ENCODE results near the gene CNTFR.

Gene CNTFR

DNA sequence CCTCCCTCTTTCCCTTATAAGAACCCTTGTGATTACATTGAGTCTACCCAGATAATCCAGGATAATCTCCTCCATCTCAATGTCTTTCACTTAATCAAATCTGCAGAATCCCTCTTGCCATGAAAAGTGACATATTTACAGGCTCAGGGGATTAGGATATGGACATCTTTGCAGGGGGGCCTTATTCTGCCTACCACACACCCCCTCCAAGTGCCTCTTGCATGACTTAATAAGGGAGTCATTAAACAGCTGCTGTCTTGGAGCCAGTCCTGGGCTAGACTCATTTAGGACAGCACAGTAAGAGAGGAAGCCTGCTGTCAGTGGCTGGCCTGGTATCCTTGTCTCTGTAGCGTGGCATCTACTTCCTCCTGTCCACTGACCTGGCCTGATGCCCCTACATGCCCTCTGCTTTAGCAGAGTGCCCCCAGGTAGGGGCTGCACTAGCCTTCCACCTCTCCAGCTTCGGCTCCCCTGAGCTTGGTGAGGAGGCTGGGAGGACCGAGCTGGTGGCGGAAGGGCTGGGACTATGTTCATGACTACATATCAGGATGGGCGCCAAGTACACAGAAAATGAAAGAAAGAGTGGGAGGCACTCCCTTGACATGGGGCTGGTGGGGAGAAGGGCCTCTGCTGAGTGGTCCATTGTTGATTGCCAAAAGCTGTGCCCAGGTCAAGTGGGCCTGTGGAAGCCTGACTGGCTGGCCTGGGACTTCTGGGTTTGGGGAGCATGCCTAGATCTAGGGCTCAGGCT lies 84.0 kb downstream of the CNTFR start:
- no peak for DNase-seq

DNA sequence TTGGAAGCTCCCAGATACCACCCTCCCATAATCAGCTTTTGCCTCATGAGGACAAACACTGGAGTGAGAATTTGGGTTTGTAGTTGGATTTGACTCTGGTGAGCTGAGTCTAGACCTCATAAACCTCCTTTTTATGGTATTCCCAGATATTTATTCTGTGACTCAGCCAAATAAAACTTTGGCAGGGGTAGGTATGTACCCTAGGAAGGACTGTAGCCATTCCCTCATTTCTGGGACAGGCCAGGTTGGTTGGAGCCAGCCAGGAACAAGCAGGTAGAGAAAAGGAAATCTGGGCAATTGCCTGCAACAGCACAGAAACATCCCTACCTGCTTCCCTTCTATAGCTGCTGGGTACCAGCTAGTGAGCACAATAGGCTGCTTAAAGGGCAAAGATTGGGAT lies 86.1 kb downstream of the CNTFR start:
- DNase-seq = no peak

DNA sequence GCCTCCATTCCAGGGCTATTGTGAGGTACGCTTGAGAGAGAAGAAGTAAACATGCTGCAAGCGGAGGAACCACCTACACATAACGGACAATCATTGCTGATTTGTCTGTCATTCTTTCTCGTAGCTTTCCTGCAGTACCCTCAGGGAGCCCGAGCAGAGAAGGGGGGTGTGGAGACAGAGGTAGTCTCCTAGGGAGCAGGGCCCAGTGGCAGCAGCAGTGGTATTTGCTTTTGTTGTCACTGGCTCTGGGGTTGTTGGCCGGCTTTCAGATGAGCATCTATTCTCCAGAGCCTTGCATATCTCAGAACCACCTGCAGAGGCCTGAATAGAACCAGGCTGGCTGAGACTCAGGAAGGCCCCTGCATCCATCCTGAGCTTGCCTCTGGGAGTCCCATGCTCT lies 86.6 kb downstream of the CNTFR start:
- DNase-seq = no peak

DNA sequence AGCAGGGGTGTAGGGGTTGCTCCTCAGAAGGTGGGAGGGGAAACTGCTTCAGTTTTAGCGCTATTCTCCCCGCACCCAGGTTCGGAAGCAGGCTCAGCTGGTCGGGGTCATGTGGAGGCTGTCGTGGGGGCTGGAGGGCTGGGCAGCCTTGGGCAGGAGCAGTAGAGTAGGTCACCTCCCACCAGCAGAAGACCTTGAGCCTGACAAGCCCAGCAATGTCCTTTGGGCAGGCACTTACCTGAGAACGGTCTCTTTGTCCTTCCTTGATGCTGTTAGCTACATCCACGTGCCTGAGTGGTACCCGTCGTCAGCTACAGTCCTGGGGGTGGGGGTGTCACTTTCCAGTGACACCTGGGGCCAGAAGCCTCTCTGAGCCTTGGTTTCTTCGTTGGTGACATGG lies 87.1 kb downstream of the CNTFR start:
- no peak for DNase-seq

DNA sequence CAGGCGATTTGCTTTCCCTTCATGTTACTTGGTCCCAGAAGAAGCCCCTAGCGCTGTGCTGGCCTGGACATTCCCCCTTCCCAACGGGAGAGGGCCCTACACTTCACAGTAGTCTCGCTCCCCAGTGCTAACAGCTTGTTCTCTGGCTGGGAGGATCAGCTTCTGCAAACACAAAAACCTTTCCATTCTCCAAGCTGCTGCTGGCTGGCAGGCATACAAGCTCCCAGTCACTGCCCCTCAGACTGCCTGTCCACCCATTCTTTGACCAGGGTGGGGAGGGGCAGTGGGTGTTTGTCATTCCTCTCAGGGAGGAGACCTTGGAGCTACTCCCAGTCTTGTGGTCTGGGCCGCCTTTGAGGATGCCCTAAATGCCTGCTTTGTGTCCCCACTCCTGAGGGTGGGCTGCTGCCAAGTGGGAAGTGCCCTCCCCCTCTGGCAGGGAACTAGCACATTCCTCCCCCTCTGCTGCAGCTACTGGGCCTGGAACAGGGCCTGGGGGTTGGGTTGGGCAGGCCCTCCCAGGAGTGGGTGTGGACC lies 87.6 kb downstream of the CNTFR start:
- DNase-seq = no peak
